Inferior parietal cortex (tissue), 1 donor: Measurements from ENCODE around the gene PLPP7.
A peak's percentile ranks its signal among the peaks of the same experiment; 100 is the strongest.
"Not testable (repeated sequence)": the region's sequence is repeated elsewhere in the genome, so short reads cannot be mapped to it uniquely, and the experiment has no call there.

ENCODE experiments used
- DNase-seq: peaks from one replicate; pipeline ENCODE4 v3.0.0-alpha.2; 2016; ENCODE audit errors: extremely low spot score

Gene PLPP7

DNA sequence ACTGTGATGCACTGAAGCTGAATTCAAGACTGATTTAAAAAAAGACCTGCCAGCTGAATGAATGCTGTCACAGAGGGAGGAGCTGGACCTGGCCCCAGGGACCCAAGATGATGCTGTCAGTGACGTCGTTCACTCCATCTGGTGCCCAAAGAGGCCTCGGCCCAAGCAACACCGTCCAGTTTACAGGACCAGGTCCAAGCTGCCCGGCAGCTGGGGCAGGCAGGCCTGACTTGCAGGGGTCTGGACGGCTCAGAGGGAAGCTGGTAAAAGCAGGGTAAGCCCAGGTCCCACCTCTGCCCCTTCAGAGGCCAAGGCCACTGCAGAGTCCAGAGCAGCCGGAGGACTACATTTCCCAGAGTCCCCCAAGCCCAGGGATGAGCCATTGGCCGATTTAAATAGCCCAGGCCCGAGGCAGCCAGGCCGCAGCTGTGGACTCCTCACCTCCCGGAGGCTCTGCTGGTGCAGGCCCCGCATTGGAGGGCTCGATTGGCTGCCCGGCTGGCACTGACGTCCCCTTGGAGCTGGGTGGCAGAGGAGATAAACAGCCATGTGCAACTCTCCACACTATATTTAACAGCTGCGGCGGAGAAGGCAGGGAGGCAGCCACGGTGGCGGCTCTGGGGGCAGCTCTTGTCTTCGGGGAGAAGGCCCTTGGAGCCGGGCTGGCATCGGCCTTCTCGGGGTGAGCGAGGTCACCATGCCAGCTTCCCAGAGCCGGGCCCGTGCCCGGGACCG, at the start of gene PLPP7:
PLPP7 (plus strand) TSS at position 423 of the 735 bp plus-strand sequence; CDS start at position 698, 275 bp downstream.
- peak; percentile 86 for DNase-seq

- DNase-seq = no peak
These were observed 49.2 kb upstream of the PLPP7 start for GRCh38 chr9:131240047-131240921.

DNA sequence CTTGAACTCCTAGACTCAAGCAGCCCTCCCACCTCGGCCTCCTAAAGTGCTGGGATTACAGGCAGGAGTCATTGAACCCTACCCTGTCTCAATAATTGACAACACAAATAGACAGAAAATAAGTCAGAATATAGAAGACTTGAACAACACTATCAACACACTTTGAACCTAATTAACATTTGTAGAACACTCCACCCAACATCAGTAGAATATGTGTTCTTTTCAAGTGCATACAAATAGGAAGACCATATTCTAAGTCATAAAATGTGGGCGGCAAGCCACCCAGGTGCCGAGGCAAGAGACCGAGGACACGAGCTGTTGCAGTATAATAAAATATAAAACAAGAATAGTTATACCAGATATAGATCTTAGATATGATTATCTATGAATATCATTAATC, 45.2 kb upstream of the PLPP7 start:
- not testable (repeated sequence) for DNase-seq

DNA sequence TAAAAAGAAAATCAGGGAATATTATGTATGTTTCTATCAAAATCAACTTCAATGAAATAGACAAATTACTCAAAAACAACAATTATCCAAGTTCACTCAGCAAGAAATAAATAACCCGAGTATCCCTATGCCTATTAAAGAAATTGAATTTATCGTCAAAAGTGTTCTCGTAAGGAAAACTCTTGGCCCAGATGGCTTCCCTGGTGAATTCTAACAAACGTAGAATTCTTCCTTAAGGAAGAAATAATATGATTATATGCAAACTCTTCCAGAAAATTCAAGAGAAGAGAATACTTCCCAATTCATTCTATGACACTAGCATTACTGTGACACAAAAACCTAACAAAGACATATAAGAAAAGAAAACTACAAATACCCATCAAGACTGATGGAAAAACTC, 42.9 kb upstream of the PLPP7 start:
- DNase-seq = no peak

DNA sequence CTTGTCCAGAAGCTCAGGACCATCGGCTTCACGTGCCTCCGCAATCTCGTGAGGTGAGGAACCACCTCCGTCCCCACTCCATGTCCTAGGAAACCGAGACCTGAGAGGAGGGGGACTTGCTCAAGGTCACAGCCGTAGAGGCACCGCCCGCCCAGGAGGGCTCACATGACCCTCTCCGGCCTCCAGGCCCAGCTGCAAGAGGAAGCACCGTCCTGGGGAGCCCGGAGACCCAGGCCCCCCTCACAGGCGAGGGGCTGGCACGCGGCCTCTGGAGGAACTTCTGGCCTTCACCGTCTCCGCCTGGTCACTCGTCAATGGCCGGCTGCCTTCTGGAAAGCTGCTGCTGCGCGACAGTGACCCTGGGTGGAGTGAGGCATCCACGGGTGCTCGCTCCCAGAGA, 37.4 kb upstream of the PLPP7 start:
- DNase-seq = no peak

DNA sequence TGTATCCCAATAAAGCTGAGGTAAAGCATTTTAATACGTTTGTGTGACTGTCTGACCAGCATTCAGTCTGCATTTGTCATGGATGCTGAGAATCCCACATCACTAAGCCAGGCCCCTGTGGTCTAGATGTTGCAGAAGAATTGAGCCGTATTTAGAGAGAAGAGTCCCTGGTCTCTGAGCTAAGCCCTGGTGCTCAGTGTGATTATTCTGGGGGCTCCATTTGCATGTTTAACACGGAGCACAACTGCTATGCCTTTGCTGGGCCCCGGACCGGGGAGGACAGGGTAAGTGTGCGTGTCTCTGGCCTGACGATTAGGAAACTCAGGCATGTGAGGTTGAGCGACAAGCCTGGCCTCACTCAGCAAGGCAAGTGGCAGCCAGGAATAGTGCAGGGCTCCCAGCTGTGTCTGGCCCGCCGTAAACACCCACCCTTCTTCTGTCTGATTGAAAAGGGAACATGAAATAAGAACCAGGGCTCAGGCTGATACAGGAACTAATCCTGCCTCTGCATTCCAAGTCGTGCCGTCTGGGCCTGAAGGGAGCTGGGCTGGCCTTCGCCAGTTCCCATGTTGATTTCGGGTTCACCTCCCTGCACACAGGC, 35.5 kb upstream of the PLPP7 start:
- no peak for DNase-seq

GRCh38 chr9:131254626-131255025, 34.9 kb upstream of the PLPP7 start:
- no peak for DNase-seq

GRCh38 chr9:131255676-131256197, 33.8 kb upstream of the PLPP7 start:
- DNase-seq = no peak

DNA sequence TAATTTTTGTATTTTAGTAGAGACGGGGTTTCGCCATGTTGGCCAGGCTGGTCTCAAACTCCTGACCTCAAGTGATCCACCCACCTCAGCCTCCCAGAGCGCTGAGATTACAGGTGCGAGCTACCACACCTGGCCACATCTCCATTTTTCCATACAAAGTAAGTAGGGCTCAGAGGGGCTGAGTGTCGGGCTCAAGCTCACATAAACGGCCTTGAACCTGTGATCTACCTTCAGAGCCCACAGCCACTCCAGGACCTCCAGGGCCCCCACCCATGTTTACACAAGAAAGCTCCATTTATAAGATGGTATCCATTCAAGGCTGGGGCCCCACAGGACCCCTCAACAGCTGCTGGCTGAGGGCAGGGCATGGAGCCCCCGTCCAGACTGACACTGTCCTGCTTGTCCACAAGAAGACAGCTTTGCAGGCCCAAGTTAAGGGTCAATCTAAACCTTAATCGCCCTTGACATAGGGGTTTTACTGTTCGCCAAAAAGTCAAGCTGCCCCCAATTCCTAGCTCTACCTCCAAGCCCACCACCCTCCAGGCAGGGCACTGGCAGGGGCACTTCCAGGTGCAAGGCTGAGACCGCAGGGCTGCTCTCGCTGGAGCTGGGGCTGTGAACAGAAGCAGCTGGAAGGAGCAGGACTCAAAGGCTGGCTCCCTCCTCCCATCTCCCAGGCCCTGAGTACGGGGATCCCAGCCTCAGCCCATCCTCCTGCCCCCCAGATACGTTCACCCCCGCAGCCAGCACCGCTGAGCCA, 32.1 kb upstream of the PLPP7 start:
- DNase-seq = no peak

DNA sequence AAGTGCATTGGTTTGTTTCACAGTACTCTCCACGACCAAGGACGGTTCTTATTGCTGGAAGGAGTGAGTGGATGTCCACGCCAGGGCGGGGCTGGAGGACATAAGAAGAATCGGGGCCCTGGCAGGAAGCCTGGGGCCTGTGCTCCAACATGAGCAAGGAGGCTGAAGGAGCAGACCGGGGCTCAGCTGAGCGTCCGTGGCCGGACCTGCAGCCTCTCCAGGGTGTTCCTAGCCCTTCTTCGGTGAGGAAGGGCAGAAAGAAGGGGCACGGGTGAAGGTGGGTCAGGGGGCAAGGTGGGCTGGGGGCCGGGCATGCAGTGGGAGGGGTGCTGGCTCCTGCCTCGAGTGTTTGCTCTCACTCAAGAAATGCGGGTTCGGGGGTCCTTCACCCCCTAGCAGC, 31.3 kb upstream of the PLPP7 start:
- DNase-seq = no peak

GRCh38 chr9:131258698-131259431, 30.7 kb upstream of the PLPP7 start:
- DNase-seq = no peak

DNA sequence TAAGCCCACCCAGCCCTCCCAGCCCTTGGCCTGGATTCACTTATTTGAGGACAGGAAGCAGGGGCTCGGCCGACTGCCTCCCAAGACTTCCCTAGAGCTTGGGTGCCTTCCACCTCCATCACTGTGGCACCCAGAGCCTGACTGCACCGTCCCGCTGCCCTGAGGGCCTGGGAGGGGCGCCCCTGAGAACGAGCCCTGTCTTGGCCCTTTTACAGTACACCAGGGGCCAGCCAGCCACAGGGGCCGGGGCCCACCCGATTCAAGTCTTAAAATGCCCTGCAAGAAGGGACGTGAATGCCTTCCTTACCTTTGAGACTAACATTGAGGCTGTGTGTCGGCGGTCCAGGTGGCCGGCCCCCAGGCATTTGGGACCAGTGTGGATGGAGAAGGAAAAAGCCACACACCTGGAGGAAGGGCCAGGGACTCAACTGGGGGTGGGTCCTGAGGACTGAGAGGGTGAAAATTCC, 30.1 kb upstream of the PLPP7 start:
- DNase-seq = no peak

DNA sequence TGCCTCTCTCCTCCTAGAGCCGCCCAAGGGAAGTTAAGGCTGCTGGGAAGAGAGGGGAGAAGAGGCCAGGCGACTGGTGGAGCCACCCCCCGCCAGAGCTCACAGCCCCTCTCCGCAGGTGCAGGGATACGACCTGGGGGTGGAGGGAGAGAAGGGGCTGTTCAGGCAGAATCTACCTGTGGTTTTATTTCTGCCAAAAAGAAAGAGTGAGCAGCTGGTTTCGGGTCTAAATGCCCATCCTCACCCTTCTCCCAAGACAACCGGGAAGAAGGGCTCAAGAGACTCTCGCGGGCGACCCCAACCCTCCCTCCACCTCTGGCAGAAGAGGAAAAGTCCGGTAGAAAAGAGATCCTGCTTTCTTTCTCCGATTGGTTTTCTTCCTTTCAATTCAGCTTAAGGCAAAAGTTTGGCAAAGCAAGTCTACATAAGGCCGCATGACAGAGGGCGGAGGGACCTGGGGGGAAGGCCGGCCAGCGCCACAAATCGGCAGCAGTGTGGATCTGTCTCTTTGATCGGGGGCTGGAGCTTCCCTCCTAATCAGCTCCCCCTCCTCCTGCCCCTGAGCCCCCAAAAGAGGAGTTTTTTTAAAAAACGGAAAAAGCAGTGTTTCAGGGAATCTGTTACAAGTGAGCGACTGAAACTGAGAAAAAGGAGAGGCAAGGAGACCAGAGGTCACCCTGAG, 29.5 kb upstream of the PLPP7 start:
- DNase-seq = no peak

GRCh38 chr9:131260751-131261452, 28.6 kb upstream of the PLPP7 start:
- DNase-seq = no peak

DNA sequence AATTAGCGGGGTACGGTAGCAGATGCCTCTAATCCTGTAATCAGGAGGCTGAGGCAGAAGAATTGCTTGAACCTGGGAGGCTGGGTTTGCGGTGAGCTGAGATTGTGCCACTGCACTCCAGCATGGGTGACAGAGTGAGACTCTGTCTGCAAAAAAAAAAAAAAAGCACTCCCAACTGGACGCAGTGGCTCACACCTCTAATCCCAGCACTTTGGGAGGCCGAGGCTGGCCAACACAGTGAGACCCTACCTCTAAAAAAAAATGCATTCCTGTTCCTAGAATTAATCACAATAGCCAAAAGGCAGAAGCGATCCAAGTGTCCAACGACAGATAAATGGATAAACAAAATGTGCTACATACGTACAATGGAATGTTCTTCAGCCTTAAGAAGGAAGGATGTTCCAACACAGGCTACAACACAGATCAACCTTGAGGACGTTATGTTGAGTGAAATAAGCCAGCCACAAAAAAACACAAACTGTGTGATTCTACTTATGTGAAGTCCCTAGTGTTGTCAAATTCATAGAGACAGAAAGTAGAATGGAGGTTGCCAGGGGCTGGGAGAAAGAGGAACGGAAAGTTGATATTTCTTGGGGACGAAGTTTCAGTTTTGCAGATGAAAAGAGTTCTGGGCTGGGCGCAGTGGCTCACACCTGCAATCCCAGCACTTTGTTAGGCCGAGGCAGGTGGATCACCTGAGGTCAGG, 27.0 kb upstream of the PLPP7 start:
- no peak for DNase-seq

- DNase-seq = not testable (repeated sequence)
These were observed 26.5 kb upstream of the PLPP7 start for GRCh38 chr9:131263033-131263343.

DNA sequence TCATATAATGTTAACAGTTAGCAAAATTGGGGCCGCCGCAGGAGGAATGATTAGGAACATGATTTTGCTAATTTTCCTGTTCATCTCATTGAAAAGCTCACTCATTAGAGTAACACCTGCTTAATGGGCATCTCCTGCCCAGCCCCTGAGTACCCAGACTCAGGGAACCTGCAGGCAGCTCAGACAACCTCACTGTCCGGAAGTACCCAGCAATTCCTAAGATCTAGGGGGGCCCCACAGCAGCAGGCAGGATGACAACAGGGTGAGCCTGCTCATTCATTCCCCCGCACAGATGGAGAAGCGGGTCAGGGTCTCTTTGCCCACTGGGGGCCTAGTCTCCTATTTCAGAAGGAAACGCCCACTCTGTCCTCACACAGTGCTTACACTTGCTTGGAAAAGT, 25.8 kb upstream of the PLPP7 start:
- DNase-seq = no peak

GRCh38 chr9:131264231-131264630, 25.3 kb upstream of the PLPP7 start:
- no peak for DNase-seq
